Activated B cell treated with CpG ODN at 0.5 μM for 24 hours (primary cell): Measurements from ENCODE around the gene KLF5. TPM values are rescaled to one million over a fixed set of nuclear protein-coding genes. Genes with fewer than 3 reads are reported as not detected.

ENCODE experiments used
- ATAC-seq: fragments of 200-7000 bp; cut with Tn5 transposase; one replicate; pipeline ENCODE4 v1.10.0; 2021; ENCODE audit warnings: low read depth, mild to moderate bottlenecking, moderate library complexity
- CTCF ChIA-PET: fragments of 350-600 bp; sonication (Branson Sonifier 250); formaldehyde crosslinking; loops from one replicate; lab custom pipeline; 2021; ENCODE audit warnings: antibody characterized with exemption; lab: Charles Lee
- POLR2A ChIA-PET: fragments of 350-600 bp; sonication (Branson Sonifier 250); formaldehyde crosslinking; loops from one replicate; lab custom pipeline; 2021; ENCODE audit warnings: antibody characterized with exemption; lab: Charles Lee
- DNase-seq: peaks from one replicate; pipeline ENCODE4 v3.0.0; 2022
- H3K27ac Mint-ChIP-seq: one replicate; pipeline ENCODE4 v1.8.0; 2020; ENCODE audit warnings: mixed read lengths
- H3K27me3 Mint-ChIP-seq: one replicate; pipeline ENCODE4 v1.8.0; 2021; ENCODE audit warnings: mixed read lengths
- H3K36me3 Mint-ChIP-seq: one replicate; pipeline ENCODE4 v1.8.0; 2021; ENCODE audit warnings: low read depth, mixed read lengths
- H3K4me1 Mint-ChIP-seq: one replicate; pipeline ENCODE4 v1.8.0; 2021; ENCODE audit warnings: mixed read lengths
- H3K4me3 Mint-ChIP-seq: one replicate; pipeline ENCODE4 v1.8.0; 2020; ENCODE audit warnings: mild to moderate bottlenecking, mixed read lengths
- H3K9me3 Mint-ChIP-seq: one replicate; pipeline ENCODE4 v1.8.0; 2020; ENCODE audit warnings: mixed read lengths
- intact Hi-C: fragments of 100-400 bp; cut with micrococcal nuclease; formaldehyde crosslinking; loops from one replicate; pipeline ENCODE4 v1.15.1; 2024
- total RNA-seq: library from RNA; stranded (reverse); gene quantifications from 2 replicates; pipeline ENCODE4 v1.2.3, GENCODE V29; 2022
- TF ChIP-seq, protein P1 (sequence below): fragments of 200-600 bp; IDR thresholded peaks from one replicate; pipeline ENCODE4 v1.8.0; 2022; ENCODE audit warnings: antibody characterized with exemption, mild to moderate bottlenecking

The KLF5 gene
- total RNA-seq, 1 donor from 2014 or later, result 0.35 TPM

- Mint-ChIP-seq H3K4me3 (no peak overlapping the region), H3K36me3 (no peaks in the 10 kb centered on the region), H3K4me1 (no peaks in the 10 kb centered on the region), H3K27ac (no peak overlapping the region), H3K27me3 (no peaks in the 10 kb centered on the region), H3K9me3 (no peaks in the 10 kb centered on the region)
- no peak for ATAC-seq
- CTCF ChIA-PET, result no interaction called here
- POLR2A ChIA-PET, result no interaction called here
- intact Hi-C loops, result no loop called here
- DNase-seq, result no peak
- TF ChIP-seq, protein P1, sequence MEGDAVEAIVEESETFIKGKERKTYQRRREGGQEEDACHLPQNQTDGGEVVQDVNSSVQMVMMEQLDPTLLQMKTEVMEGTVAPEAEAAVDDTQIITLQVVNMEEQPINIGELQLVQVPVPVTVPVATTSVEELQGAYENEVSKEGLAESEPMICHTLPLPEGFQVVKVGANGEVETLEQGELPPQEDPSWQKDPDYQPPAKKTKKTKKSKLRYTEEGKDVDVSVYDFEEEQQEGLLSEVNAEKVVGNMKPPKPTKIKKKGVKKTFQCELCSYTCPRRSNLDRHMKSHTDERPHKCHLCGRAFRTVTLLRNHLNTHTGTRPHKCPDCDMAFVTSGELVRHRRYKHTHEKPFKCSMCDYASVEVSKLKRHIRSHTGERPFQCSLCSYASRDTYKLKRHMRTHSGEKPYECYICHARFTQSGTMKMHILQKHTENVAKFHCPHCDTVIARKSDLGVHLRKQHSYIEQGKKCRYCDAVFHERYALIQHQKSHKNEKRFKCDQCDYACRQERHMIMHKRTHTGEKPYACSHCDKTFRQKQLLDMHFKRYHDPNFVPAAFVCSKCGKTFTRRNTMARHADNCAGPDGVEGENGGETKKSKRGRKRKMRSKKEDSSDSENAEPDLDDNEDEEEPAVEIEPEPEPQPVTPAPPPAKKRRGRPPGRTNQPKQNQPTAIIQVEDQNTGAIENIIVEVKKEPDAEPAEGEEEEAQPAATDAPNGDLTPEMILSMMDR, result no peak
These were observed 23.9 kb upstream of the KLF5 start for GRCh38 chr13:73034901-73035300.

DNA sequence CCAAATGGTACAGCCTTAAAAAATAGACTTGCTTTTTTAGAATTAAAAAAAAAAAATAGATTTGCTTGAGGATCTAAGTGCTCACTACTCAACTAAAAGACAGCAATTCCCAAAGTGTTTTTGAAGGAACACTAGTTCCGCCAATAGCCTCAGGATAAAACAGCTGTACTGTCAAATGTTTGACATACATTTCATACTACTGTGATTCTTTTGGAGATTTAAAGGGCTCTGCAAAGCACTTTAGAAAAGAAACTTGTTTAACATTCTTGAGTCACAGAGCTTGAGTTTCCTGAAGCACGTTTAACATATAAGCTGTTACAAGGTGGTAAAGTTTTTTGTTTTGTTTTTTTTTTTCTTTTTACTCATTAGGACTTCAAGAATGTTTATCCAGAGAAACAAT is 23.1 kb upstream of the KLF5 start:
- no peak for DNase-seq
- H3K27ac Mint-ChIP-seq, result no peak overlapping the region
- TF ChIP-seq, protein P1, result no peak
- H3K36me3 Mint-ChIP-seq, result no peaks in the 10 kb centered on the region
- no peaks in the 10 kb centered on the region for H3K27me3 Mint-ChIP-seq
- intact Hi-C loops, result no loop called here
- no peaks in the 10 kb centered on the region for H3K4me1 Mint-ChIP-seq
- ChIA-PET CTCF (no interaction called here), POLR2A (no interaction called here)
- H3K9me3 Mint-ChIP-seq, result no peaks in the 10 kb centered on the region
- ATAC-seq, result no peak
- no peak overlapping the region for H3K4me3 Mint-ChIP-seq

DNA sequence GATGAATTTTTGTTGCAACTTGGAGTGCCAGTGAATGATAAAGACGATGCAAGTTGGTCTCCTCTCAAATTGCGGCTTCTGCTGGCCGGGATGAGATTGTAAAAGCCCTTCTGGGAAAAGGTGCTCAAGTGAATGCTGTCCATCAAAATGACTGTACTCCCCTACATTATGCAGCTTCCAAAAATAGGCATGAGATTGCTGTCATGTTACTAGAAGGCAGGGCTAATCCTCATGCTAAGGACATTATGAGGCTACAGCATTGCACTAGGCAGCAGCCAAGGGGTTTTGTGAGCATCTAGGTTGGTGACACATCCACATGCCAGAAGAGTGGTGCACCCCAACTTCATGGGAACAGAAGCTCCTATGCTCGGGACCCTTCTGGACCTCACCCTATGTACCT is 22.2 kb upstream of the KLF5 start:
- ChIA-PET CTCF (no interaction called here), POLR2A (no interaction called here)
- TF ChIP-seq, protein P1, result no peak
- Mint-ChIP-seq H3K4me3 (no peak overlapping the region), H3K9me3 (no peaks in the 10 kb centered on the region), H3K36me3 (no peaks in the 10 kb centered on the region), H3K4me1 (no peaks in the 10 kb centered on the region), H3K27ac (no peak overlapping the region), H3K27me3 (no peaks in the 10 kb centered on the region)
- ATAC-seq (no peak), DNase-seq (no peak)
- intact Hi-C loops, result no loop called here

- CTCF ChIA-PET, result no interaction called here
These were observed 20.7 kb upstream of the KLF5 start for GRCh38 chr13:73038064-73038463.

GRCh38 chr13:73039201-73040108 is 19.4 kb upstream of the KLF5 start:
- POLR2A ChIA-PET, result no interaction called here
- H3K9me3 Mint-ChIP-seq, result no peaks in the 10 kb centered on the region

More at GRCh38 chr13:73038064-73038463, 20.7 kb upstream of the KLF5 start:
- Mint-ChIP-seq H3K36me3 (no peaks in the 10 kb centered on the region), H3K27me3 (no peaks in the 10 kb centered on the region), H3K9me3 (no peaks in the 10 kb centered on the region), H3K4me3 (no peak overlapping the region), H3K4me1 (no peaks in the 10 kb centered on the region), H3K27ac (no peak overlapping the region)
- no peak for DNase-seq
- TF ChIP-seq, protein P1, result no peak
- intact Hi-C loops, result no loop called here
- POLR2A ChIA-PET, result no interaction called here
- no peak for ATAC-seq

More at GRCh38 chr13:73039201-73040108, 19.4 kb upstream of the KLF5 start:
- DNase-seq (no peak), ATAC-seq (no peak)
- no peaks in the 10 kb centered on the region for H3K27me3 Mint-ChIP-seq
- CTCF ChIA-PET, result no interaction called here
- TF ChIP-seq, protein P1, result no peak
- no peak overlapping the region for H3K4me3 Mint-ChIP-seq
- no peaks in the 10 kb centered on the region for H3K36me3 Mint-ChIP-seq
- H3K27ac Mint-ChIP-seq, result no peak overlapping the region
- intact Hi-C loops, result no loop called here
- H3K4me1 Mint-ChIP-seq, result no peaks in the 10 kb centered on the region
